ENCODE results near the gene ODAD3. TPM values are rescaled to one million over a fixed set of nuclear protein-coding genes. Genes with fewer than 3 reads are reported as not detected.

Gene ODAD3
- total RNA-seq, 1 donor from 2014 or later, result 0.66 TPM

DNA sequence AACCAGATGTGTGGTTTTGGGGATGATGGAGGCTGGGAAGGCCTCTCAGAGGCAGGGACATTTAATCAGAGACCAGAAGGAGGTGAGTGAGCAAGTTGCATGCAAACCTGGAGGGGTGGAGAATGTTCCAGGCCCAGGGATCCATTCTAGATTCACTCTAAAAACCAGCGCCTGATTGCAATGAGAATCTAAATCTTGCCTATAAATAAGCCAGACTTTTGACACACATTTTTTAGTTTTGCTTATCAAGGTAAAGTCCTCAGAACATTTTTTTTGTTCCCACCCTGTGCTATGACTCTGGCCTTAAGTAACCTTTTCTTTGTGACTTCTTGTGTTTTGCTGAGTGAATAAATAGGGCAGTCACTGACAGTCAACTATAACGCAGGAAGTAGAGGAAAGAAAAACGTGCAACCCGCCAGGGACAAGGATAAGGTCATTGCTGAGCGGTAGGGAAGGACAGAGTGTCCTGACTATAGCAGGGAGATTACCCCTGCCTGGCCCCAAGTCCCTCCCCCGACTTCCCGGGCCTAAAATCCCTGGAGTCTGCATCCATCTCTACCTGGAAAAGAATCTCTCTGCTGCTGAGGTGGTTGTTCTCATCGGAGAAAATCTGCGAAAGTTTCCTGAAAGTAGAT lies 30.2 kb downstream of the ODAD3 start:
- Histone ChIP-seq H3K4me2 (ENCODE audit: low read length) (no peak overlapping the region), H3K79me2 (ENCODE audit: insufficient read depth, low read length) (no peaks in the 10 kb centered on the region), H2AFZ (ENCODE audit: low read depth, low read length) (no peak overlapping the region), H4K20me1 (ENCODE audit: insufficient read depth, low read length) (no peaks in the 10 kb centered on the region), H3K4me1 (ENCODE audit: insufficient read depth, low read length) (no peaks in the 10 kb centered on the region), H3K9ac (ENCODE audit: low read length) (no peak overlapping the region), H3K36me3 (ENCODE audit: insufficient read depth, low read length) (no peaks in the 10 kb centered on the region), H3K27ac (ENCODE audit: low read depth, low read length) (no peak overlapping the region), H3K4me3 (ENCODE audit: insufficient read depth, low read depth, low read length) (no peak overlapping the region), H3K27me3 (ENCODE audit: insufficient read depth, low read length) (peaks cover 3% of the 10 kb centered on the region), H3K9me3 (ENCODE audit: insufficient read depth, low read depth, low read length) (no peaks in the 10 kb centered on the region)
- no peak overlapping the region for H3K4me3 Mint-ChIP-seq (ENCODE audit: unreplicated experiment)
- FAIRE-seq (no peak), DNase-seq (ENCODE audit: low read depth) (no peak)
- H3K27me3 Mint-ChIP-seq (ENCODE audit: low read depth, unreplicated experiment), result no peaks in the 10 kb centered on the region
- peaks cover 1% of the 10 kb centered on the region for H3K9me3 Mint-ChIP-seq (ENCODE audit: unreplicated experiment)
- H3K27ac Mint-ChIP-seq (ENCODE audit: unreplicated experiment), result no peak overlapping the region
- no peaks in the 10 kb centered on the region for H3K36me3 Mint-ChIP-seq (ENCODE audit: low read depth, unreplicated experiment)
- H3K4me1 Mint-ChIP-seq (ENCODE audit: low read depth, unreplicated experiment), result no peaks in the 10 kb centered on the region
- TF ChIP-seq, protein P1, sequence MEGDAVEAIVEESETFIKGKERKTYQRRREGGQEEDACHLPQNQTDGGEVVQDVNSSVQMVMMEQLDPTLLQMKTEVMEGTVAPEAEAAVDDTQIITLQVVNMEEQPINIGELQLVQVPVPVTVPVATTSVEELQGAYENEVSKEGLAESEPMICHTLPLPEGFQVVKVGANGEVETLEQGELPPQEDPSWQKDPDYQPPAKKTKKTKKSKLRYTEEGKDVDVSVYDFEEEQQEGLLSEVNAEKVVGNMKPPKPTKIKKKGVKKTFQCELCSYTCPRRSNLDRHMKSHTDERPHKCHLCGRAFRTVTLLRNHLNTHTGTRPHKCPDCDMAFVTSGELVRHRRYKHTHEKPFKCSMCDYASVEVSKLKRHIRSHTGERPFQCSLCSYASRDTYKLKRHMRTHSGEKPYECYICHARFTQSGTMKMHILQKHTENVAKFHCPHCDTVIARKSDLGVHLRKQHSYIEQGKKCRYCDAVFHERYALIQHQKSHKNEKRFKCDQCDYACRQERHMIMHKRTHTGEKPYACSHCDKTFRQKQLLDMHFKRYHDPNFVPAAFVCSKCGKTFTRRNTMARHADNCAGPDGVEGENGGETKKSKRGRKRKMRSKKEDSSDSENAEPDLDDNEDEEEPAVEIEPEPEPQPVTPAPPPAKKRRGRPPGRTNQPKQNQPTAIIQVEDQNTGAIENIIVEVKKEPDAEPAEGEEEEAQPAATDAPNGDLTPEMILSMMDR (IDR thresholded peaks at IDR 0.05; ENCODE audit: insufficient read depth, low read depth, low read length), result no peak
- no peak for TF ChIP-seq EZH2 (IDR thresholded peaks at IDR 0.05; ENCODE audit: insufficient read depth, low read length)

DNA sequence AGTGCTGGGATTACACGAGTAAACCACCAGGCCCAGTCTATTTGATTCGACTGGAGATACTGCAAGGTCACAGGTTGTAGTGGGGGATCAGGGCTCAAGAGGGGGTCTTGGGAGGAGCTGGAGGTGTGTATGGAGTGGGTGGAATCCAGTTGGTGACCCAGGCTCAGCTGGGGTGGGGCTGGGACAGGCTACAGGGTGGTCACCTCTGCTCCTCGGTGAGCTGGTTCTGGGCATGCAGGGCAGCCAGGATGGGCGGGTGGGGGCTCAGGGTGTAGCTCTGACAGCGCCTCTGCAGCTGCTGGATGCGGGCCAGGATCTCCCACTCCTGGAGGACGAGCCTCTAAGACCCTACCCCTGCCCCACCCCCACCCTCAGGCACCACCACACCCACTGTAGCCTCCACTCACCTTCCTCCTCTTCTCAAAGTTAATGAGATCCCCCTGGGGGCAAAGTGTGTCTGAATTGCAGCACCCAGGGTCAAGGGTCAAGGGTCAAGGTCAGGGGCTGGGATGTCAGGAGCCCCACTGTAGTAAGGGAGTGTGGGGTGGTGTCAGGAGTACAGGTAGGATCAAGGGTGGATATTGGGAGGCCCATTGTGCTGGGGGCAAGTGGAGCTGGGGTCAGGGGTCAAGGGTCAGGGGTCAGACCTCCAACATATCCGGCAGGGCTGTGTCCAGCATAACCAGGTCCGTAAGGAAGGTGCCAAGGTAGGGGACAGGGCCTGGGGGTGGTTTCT lies 32.9 kb downstream of the ODAD3 start:
- DNase-seq (ENCODE audit: low read depth) (no peak), FAIRE-seq (no peak)
- no peak for TF ChIP-seq EZH2 (IDR thresholded peaks at IDR 0.05; ENCODE audit: insufficient read depth, low read length)
- TF ChIP-seq, protein P1 (IDR thresholded peaks at IDR 0.05; ENCODE audit: insufficient read depth, low read depth, low read length), result no peak
- H2AFZ ChIP-seq (ENCODE audit: low read depth, low read length), result no peak overlapping the region
- no peaks in the 10 kb centered on the region for H3K4me1 ChIP-seq (ENCODE audit: insufficient read depth, low read length)
- no peaks in the 10 kb centered on the region for H3K4me1 Mint-ChIP-seq (ENCODE audit: low read depth, unreplicated experiment)
- no peak overlapping the region for H3K4me3 Mint-ChIP-seq (ENCODE audit: unreplicated experiment)
- H3K4me2 ChIP-seq (ENCODE audit: low read length), result no peak overlapping the region
- peaks cover 3% of the 10 kb centered on the region for H3K27me3 ChIP-seq (ENCODE audit: insufficient read depth, low read length)
- no peak overlapping the region for H3K9ac ChIP-seq (ENCODE audit: low read length)
- no peaks in the 10 kb centered on the region for H3K9me3 ChIP-seq (ENCODE audit: insufficient read depth, low read depth, low read length)
- H3K79me2 ChIP-seq (ENCODE audit: insufficient read depth, low read length), result no peaks in the 10 kb centered on the region
- no peaks in the 10 kb centered on the region for H3K27me3 Mint-ChIP-seq (ENCODE audit: low read depth, unreplicated experiment)
- peaks cover 1% of the 10 kb centered on the region for H3K9me3 Mint-ChIP-seq (ENCODE audit: unreplicated experiment)
- no peaks in the 10 kb centered on the region for H3K36me3 ChIP-seq (ENCODE audit: insufficient read depth, low read length)
- no peaks in the 10 kb centered on the region for H3K36me3 Mint-ChIP-seq (ENCODE audit: low read depth, unreplicated experiment)
- H3K27ac ChIP-seq (ENCODE audit: low read depth, low read length), result no peak overlapping the region
- no peak overlapping the region for H3K27ac Mint-ChIP-seq (ENCODE audit: unreplicated experiment)
- no peak overlapping the region for H3K4me3 ChIP-seq (ENCODE audit: insufficient read depth, low read depth, low read length)
- H4K20me1 ChIP-seq (ENCODE audit: insufficient read depth, low read length), result no peaks in the 10 kb centered on the region

DNA sequence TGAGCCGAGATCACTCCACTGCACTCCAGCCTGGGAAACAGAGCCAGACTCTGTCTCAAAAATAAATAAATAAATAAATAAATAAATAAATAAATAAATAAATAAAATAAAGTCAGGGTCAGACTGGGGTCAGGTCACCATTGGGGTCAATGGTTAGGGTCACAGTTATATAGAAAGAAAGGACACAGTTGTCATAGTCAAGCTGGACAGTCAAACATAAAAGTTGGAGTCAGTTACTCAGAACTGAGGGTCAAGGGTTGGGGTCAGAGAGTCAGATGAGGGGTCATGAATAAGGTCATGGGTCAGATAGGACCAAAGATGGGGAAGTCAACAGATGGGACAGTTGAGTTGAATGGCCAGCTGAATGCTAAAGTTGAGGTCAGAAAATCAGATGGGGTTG lies 34.1 kb downstream of the ODAD3 start:
- H3K9ac ChIP-seq (ENCODE audit: low read length), result no peak overlapping the region
- Mint-ChIP-seq H3K27me3 (ENCODE audit: low read depth, unreplicated experiment) (no peaks in the 10 kb centered on the region), H3K36me3 (ENCODE audit: low read depth, unreplicated experiment) (no peaks in the 10 kb centered on the region), H3K9me3 (ENCODE audit: unreplicated experiment) (peaks cover 1% of the 10 kb centered on the region), H3K4me3 (ENCODE audit: unreplicated experiment) (no peak overlapping the region), H3K4me1 (ENCODE audit: low read depth, unreplicated experiment) (no peaks in the 10 kb centered on the region), H3K27ac (ENCODE audit: unreplicated experiment) (no peak overlapping the region)
- no peaks in the 10 kb centered on the region for H3K27me3 ChIP-seq (ENCODE audit: insufficient read depth, low read length)
- H3K36me3 ChIP-seq (ENCODE audit: insufficient read depth, low read length), result no peaks in the 10 kb centered on the region
- H3K4me1 ChIP-seq (ENCODE audit: insufficient read depth, low read length), result no peaks in the 10 kb centered on the region
- no peaks in the 10 kb centered on the region for H4K20me1 ChIP-seq (ENCODE audit: insufficient read depth, low read length)
- TF ChIP-seq, protein P1 (IDR thresholded peaks at IDR 0.05; ENCODE audit: insufficient read depth, low read depth, low read length), result no peak
- no peak for TF ChIP-seq EZH2 (IDR thresholded peaks at IDR 0.05; ENCODE audit: insufficient read depth, low read length)
- no peaks in the 10 kb centered on the region for H3K9me3 ChIP-seq (ENCODE audit: insufficient read depth, low read depth, low read length)
- DNase-seq (ENCODE audit: low read depth), result no peak
- H3K4me2 ChIP-seq (ENCODE audit: low read length), result no peak overlapping the region
- peak; percentile 20 for FAIRE-seq
- no peak overlapping the region for H3K27ac ChIP-seq (ENCODE audit: low read depth, low read length)
- H3K79me2 ChIP-seq (ENCODE audit: insufficient read depth, low read length), result no peaks in the 10 kb centered on the region
- no peak overlapping the region for H3K4me3 ChIP-seq (ENCODE audit: insufficient read depth, low read depth, low read length)
- H2AFZ ChIP-seq (ENCODE audit: low read depth, low read length), result no peak overlapping the region
